GM23338 (cell line): Measurements from ENCODE around the gene SLC2A5. TPM values are rescaled to one million over a fixed set of nuclear protein-coding genes. Genes with fewer than 3 reads are reported as not detected.

Experiments used
- ATAC-seq: fragments of 200-7000 bp; cut with Tn5 transposase; 3 replicates; pipeline ENCODE4 v1.9.1; 2020
- DNase-seq: peaks from one replicate; pipeline ENCODE4 v3.0.0-alpha.2; 2015; ENCODE audit warnings: low spot score
- H2AFZ ChIP-seq: fragments of 200-600 bp; sonication (generic); 2 replicates; pipeline ENCODE4 v1.8.0; 2016; ENCODE audit warnings: antibody characterized with exemption, mild to moderate bottlenecking, moderate library complexity
- H3F3A ChIP-seq: fragments of 200-600 bp; sonication (generic); replicated peaks from 2 replicates; pipeline ENCODE4 v1.8.0; 2017; ENCODE audit warnings: antibody characterized with exemption, mixed run types, low read depth
- H3K27ac ChIP-seq: fragments of 200-600 bp; sonication (generic); 2 replicates; pipeline ENCODE4 v1.6.1; 2016; ENCODE audit warnings: low read depth
- H3K27me3 ChIP-seq: fragments of 200-600 bp; sonication (generic); 2 replicates; pipeline ENCODE4 v1.8.0; 2016; ENCODE audit warnings: mild to moderate bottlenecking, mixed run types, moderate library complexity; ENCODE audit not compliant: insufficient read depth
- H3K36me3 ChIP-seq: fragments of 200-600 bp; sonication (generic); 2 replicates; pipeline ENCODE4 v1.8.0; 2016; ENCODE audit warnings: mild to moderate bottlenecking; ENCODE audit not compliant: insufficient read depth
- H3K4me1 ChIP-seq: fragments of 200-600 bp; sonication (generic); 2 replicates; pipeline ENCODE4 v1.8.0; 2016; ENCODE audit warnings: mild to moderate bottlenecking, moderate library complexity; ENCODE audit not compliant: insufficient read depth
- H3K4me2 ChIP-seq: fragments of 200-600 bp; sonication (generic); 2 replicates; pipeline ENCODE4 v1.7.1; 2017; ENCODE audit warnings: mixed run types
- H3K4me3 ChIP-seq: fragments of 200-600 bp; sonication (generic); 2 replicates; pipeline ENCODE4 v1.6.1; 2016; ENCODE audit warnings: mixed run types
- H3K79me2 ChIP-seq: fragments of 200-600 bp; sonication (generic); replicated peaks from 2 replicates; pipeline ENCODE4 v1.8.0; 2017; ENCODE audit warnings: mild to moderate bottlenecking; ENCODE audit not compliant: insufficient read depth
- H3K9me2 ChIP-seq: fragments of 200-600 bp; sonication (generic); 2 replicates; pipeline ENCODE4 v1.8.0; 2017; ENCODE audit not compliant: insufficient read depth
- H4K20me1 ChIP-seq: fragments of 200-600 bp; sonication (generic); replicated peaks from 2 replicates; pipeline ENCODE4 v1.8.0; 2017; ENCODE audit warnings: mild to moderate bottlenecking; ENCODE audit not compliant: insufficient read depth
- H3K27ac Mint-ChIP-seq: 2 replicates; pipeline ENCODE4 v1.8.0; 2020; ENCODE audit warnings: inconsistent platforms, mild to moderate bottlenecking, moderate library complexity, mixed read lengths
- H3K27me3 Mint-ChIP-seq: 3 replicates; pipeline ENCODE4 v1.8.0; 2022; ENCODE audit warnings: low read depth, mild to moderate bottlenecking, moderate library complexity, mixed read lengths, inconsistent platforms; ENCODE audit not compliant: insufficient read depth, poor library complexity
- H3K36me3 Mint-ChIP-seq: 3 replicates; pipeline ENCODE4 v1.8.0; 2021; ENCODE audit warnings: low read depth, mild to moderate bottlenecking, inconsistent platforms, moderate library complexity, mixed read lengths
- H3K4me1 Mint-ChIP-seq: 3 replicates; pipeline ENCODE4 v1.8.0; 2020; ENCODE audit warnings: mild to moderate bottlenecking, inconsistent platforms, mixed read lengths
- H3K4me3 Mint-ChIP-seq: 3 replicates; pipeline ENCODE4 v1.8.0; 2021; ENCODE audit warnings: moderate library complexity, mild to moderate bottlenecking, inconsistent platforms, mixed read lengths
- H3K9me3 Mint-ChIP-seq: 3 replicates; pipeline ENCODE4 v1.8.0; 2020; ENCODE audit warnings: moderate library complexity, mild to moderate bottlenecking, inconsistent platforms, mixed read lengths
- CREB1 ChIP-seq: fragments of 250-450 bp; sonication (Bioruptor Pico); IDR thresholded peaks from 2 replicates; pipeline ENCODE4 v1.5.0; 2020; ENCODE audit warnings: low read depth, mild to moderate bottlenecking, moderate library complexity
- CTCF ChIP-seq, 2 experiments: fragments of 200-600 bp in 1 of 2; sonication (generic) in 1 of 2; conservative IDR thresholded peaks; 2 replicates each; pipeline versions ENCODE4 v1.5.1 to v1.6.1; 2016 to 2017; ENCODE audit warnings: antibody characterized with exemption in 2 of 2, low read depth in 2 of 2, mild to moderate bottlenecking in 2 of 2, moderate library complexity in 1 of 2
- ETS1 ChIP-seq: IDR thresholded peaks from 2 replicates; pipeline ENCODE4 v1.6.1; 2016; ENCODE audit warnings: antibody characterized with exemption
- EZH2 ChIP-seq: fragments of 200-600 bp; sonication (generic); IDR thresholded peaks from one replicate; pipeline ENCODE4 v1.8.0; 2017; ENCODE audit warnings: antibody characterized with exemption, mild to moderate bottlenecking, low read depth; ENCODE audit not compliant: unreplicated experiment
- JUNB ChIP-seq: IDR thresholded peaks from one replicate; pipeline ENCODE4 v1.6.1; 2016; ENCODE audit warnings: antibody characterized with exemption; ENCODE audit not compliant: unreplicated experiment
- NANOG ChIP-seq: IDR thresholded peaks from 2 replicates; pipeline ENCODE4 v1.6.1; 2016; ENCODE audit warnings: antibody characterized with exemption, borderline replicate concordance
- STAT1 ChIP-seq: IDR thresholded peaks from one replicate; pipeline ENCODE4 v1.6.1; 2016; ENCODE audit warnings: antibody characterized with exemption; ENCODE audit not compliant: unreplicated experiment
- ZNF331 ChIP-seq: fragments of 250-450 bp; sonication (Bioruptor Pico); IDR thresholded peaks from 2 replicates; pipeline ENCODE4 v1.5.0; 2020; ENCODE audit warnings: low read depth, mild to moderate bottlenecking, moderate library complexity
- polyA plus RNA-seq: library from polyadenylated mRNA; unstranded; fragments of >200 nt; fragmentation: Nextera tagmentation; extraction: Ambion mirVana; gene quantifications from 2 replicates; pipeline ENCODE4 v1.2.1, GENCODE V29; 2016
- total RNA-seq: library from RNA; depleted of rRNA; stranded (reverse); fragments of >200 nt; shearing (Covaris generic); gene quantifications from 2 replicates; pipeline ENCODE4 v1.2.3, GENCODE V29; 2014
- TF ChIP-seq, protein P1 (sequence below): fragments of 250-450 bp; sonication (Bioruptor Pico); IDR thresholded peaks from 2 replicates; pipeline ENCODE4 v1.5.0; 2020; ENCODE audit warnings: mild to moderate bottlenecking, moderate library complexity
- TF ChIP-seq, protein P2 (sequence below): IDR thresholded peaks from one replicate; pipeline ENCODE4 v1.6.1; 2018; ENCODE audit warnings: antibody characterized with exemption; ENCODE audit not compliant: unreplicated experiment

The SLC2A5 gene
- total and polyA plus RNA-seq, 2 experiments from 2014 or later, result 0.03 TPM; not detected in 1

GRCh38 chr1:8989821-8990220 is 79.6 kb downstream of the SLC2A5 start:
- Mint-ChIP-seq H3K4me1 (no peaks in the 10 kb centered on the region), H3K9me3 (peaks cover 15% of the 10 kb centered on the region), H3K36me3 (peaks cover 9% of the 10 kb centered on the region), H3K4me3 (no peak overlapping the region), H3K27me3 (peaks cover 6% of the 10 kb centered on the region), H3K27ac (no peak overlapping the region)
- H3K36me3 ChIP-seq, result no peaks in the 10 kb centered on the region
- no peak overlapping the region for H3K27ac ChIP-seq
- DNase-seq (no peak), ATAC-seq (no peak)
- H2AFZ ChIP-seq, result no peak overlapping the region
- H3K4me1 ChIP-seq, result no peaks in the 10 kb centered on the region
- H4K20me1 ChIP-seq, result no peaks in the 10 kb centered on the region
- H3F3A ChIP-seq, result no peaks in the 10 kb centered on the region
- no peak overlapping the region for H3K4me2 ChIP-seq
- no peaks in the 10 kb centered on the region for H3K9me2 ChIP-seq
- no peaks in the 10 kb centered on the region for H3K79me2 ChIP-seq
- TF ChIP-seq JUNB, result no peak
- TF ChIP-seq EZH2, result no peak
- no peak for TF ChIP-seq NANOG
- no peak for TF ChIP-seq ZNF331 (CRISPR knock-in tag)
- H3K4me3 ChIP-seq, result no peak overlapping the region
- H3K27me3 ChIP-seq, result no peaks in the 10 kb centered on the region

- Histone ChIP-seq H3K4me3 (no peak overlapping the region), H3K27me3 (no peaks in the 10 kb centered on the region), H3K79me2 (no peaks in the 10 kb centered on the region), H3K4me2 (no peak overlapping the region), H3F3A (no peaks in the 10 kb centered on the region), H3K27ac (no peak overlapping the region), H3K9me2 (no peaks in the 10 kb centered on the region), H3K36me3 (no peaks in the 10 kb centered on the region), H4K20me1 (no peaks in the 10 kb centered on the region), H2AFZ (no peak overlapping the region), H3K4me1 (no peaks in the 10 kb centered on the region)
- Mint-ChIP-seq H3K27me3 (peaks cover 6% of the 10 kb centered on the region), H3K4me1 (no peaks in the 10 kb centered on the region), H3K36me3 (peaks cover 9% of the 10 kb centered on the region), H3K4me3 (no peak overlapping the region), H3K9me3 (peaks cover 15% of the 10 kb centered on the region), H3K27ac (no peak overlapping the region)
- ATAC-seq, result no peak
- DNase-seq, result no peak
- TF ChIP-seq EZH2 (no peak), ETS1 (no peak), STAT1 (no peak), CREB1 (CRISPR knock-in tag) (no peak), CTCF (conservative IDR thresholded peaks at IDR 0.05; ENCODE audit: low read depth in 2 of 2) (no peak), ZNF331 (CRISPR knock-in tag) (no peak)
- TF ChIP-seq, protein P1, sequence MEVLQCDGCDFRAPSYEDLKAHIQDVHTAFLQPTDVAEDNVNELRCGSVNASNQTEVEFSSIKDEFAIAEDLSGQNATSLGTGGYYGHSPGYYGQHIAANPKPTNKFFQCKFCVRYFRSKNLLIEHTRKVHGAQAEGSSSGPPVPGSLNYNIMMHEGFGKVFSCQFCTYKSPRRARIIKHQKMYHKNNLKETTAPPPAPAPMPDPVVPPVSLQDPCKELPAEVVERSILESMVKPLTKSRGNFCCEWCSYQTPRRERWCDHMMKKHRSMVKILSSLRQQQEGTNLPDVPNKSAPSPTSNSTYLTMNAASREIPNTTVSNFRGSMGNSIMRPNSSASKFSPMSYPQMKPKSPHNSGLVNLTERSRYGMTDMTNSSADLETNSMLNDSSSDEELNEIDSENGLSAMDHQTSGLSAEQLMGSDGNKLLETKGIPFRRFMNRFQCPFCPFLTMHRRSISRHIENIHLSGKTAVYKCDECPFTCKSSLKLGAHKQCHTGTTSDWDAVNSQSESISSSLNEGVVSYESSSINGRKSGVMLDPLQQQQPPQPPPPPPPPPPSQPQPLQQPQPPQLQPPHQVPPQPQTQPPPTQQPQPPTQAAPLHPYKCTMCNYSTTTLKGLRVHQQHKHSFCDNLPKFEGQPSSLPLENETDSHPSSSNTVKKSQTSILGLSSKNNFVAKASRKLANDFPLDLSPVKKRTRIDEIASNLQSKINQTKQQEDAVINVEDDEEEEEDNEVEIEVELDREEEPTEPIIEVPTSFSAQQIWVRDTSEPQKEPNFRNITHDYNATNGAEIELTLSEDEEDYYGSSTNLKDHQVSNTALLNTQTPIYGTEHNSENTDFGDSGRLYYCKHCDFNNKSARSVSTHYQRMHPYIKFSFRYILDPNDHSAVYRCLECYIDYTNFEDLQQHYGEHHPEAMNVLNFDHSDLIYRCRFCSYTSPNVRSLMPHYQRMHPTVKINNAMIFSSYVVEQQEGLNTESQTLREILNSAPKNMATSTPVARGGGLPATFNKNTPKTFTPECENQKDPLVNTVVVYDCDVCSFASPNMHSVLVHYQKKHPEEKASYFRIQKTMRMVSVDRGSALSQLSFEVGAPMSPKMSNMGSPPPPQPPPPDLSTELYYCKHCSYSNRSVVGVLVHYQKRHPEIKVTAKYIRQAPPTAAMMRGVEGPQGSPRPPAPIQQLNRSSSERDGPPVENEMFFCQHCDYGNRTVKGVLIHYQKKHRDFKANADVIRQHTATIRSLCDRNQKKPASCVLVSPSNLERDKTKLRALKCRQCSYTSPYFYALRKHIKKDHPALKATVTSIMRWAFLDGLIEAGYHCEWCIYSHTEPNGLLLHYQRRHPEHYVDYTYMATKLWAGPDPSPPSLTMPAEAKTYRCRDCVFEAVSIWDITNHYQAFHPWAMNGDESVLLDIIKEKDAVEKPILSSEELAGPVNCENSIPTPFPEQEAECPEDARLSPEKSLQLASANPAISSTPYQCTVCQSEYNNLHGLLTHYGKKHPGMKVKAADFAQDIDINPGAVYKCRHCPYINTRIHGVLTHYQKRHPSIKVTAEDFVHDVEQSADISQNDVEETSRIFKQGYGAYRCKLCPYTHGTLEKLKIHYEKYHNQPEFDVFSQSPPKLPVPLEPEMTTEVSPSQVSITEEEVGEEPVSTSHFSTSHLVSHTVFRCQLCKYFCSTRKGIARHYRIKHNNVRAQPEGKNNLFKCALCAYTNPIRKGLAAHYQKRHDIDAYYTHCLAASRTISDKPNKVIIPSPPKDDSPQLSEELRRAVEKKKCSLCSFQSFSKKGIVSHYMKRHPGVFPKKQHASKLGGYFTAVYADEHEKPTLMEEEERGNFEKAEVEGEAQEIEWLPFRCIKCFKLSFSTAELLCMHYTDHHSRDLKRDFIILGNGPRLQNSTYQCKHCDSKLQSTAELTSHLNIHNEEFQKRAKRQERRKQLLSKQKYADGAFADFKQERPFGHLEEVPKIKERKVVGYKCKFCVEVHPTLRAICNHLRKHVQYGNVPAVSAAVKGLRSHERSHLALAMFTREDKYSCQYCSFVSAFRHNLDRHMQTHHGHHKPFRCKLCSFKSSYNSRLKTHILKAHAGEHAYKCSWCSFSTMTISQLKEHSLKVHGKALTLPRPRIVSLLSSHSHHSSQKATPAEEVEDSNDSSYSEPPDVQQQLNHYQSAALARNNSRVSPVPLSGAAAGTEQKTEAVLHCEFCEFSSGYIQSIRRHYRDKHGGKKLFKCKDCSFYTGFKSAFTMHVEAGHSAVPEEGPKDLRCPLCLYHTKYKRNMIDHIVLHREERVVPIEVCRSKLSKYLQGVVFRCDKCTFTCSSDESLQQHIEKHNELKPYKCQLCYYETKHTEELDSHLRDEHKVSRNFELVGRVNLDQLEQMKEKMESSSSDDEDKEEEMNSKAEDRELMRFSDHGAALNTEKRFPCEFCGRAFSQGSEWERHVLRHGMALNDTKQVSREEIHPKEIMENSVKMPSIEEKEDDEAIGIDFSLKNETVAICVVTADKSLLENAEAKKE (CRISPR knock-in tag), result no peak
- TF ChIP-seq, protein P2, sequence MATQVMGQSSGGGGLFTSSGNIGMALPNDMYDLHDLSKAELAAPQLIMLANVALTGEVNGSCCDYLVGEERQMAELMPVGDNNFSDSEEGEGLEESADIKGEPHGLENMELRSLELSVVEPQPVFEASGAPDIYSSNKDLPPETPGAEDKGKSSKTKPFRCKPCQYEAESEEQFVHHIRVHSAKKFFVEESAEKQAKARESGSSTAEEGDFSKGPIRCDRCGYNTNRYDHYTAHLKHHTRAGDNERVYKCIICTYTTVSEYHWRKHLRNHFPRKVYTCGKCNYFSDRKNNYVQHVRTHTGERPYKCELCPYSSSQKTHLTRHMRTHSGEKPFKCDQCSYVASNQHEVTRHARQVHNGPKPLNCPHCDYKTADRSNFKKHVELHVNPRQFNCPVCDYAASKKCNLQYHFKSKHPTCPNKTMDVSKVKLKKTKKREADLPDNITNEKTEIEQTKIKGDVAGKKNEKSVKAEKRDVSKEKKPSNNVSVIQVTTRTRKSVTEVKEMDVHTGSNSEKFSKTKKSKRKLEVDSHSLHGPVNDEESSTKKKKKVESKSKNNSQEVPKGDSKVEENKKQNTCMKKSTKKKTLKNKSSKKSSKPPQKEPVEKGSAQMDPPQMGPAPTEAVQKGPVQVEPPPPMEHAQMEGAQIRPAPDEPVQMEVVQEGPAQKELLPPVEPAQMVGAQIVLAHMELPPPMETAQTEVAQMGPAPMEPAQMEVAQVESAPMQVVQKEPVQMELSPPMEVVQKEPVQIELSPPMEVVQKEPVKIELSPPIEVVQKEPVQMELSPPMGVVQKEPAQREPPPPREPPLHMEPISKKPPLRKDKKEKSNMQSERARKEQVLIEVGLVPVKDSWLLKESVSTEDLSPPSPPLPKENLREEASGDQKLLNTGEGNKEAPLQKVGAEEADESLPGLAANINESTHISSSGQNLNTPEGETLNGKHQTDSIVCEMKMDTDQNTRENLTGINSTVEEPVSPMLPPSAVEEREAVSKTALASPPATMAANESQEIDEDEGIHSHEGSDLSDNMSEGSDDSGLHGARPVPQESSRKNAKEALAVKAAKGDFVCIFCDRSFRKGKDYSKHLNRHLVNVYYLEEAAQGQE, result no peak
These were observed 80.4 kb downstream of the SLC2A5 start for GRCh38 chr1:8989061-8989460.
